GM21423 (cell line): Measurements from ENCODE around the gene PAIP2.
"Not testable (repeated sequence)": the region's sequence is repeated elsewhere in the genome, so short reads cannot be mapped to it uniquely, and the experiment has no call there.

Experiments
- ATAC-seq: cut with Tn5 transposase; IDR thresholded peaks from one replicate; pipeline ENCODE4 v1.9.1; 2021; ENCODE audit warnings: mild to moderate bottlenecking, moderate library complexity; ENCODE audit not compliant: unreplicated experiment

PAIP2 gene

DNA sequence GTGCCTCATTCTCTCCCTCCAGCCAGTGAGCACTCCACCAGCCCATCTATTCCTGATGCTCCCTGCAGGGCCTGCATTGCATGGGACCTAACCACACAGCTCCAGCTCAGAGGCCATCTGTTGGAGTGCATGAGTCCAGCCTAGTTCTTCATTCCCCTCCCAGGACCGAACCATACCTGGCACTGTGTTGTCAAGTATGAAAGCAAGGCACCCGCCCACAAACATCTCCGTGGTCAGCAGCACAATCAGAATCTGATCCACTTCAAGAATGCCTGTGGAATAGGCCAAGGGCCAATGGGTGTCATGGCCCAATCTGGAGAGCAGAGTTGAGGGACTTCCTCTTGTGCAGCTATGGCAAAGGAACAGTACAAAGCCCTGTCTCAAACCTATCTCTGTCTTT lies 35.6 kb downstream of the PAIP2 start:
- ATAC-seq: no peak

GRCh38 chr5:139378101-139378825 lies 36.6 kb downstream of the PAIP2 start:
- ATAC-seq: no peak

GRCh38 chr5:139378941-139379361 lies 37.3 kb downstream of the PAIP2 start:
- ATAC-seq: no peak

GRCh38 chr5:139379626-139380449 lies 38.2 kb downstream of the PAIP2 start:
- no peak for ATAC-seq

DNA sequence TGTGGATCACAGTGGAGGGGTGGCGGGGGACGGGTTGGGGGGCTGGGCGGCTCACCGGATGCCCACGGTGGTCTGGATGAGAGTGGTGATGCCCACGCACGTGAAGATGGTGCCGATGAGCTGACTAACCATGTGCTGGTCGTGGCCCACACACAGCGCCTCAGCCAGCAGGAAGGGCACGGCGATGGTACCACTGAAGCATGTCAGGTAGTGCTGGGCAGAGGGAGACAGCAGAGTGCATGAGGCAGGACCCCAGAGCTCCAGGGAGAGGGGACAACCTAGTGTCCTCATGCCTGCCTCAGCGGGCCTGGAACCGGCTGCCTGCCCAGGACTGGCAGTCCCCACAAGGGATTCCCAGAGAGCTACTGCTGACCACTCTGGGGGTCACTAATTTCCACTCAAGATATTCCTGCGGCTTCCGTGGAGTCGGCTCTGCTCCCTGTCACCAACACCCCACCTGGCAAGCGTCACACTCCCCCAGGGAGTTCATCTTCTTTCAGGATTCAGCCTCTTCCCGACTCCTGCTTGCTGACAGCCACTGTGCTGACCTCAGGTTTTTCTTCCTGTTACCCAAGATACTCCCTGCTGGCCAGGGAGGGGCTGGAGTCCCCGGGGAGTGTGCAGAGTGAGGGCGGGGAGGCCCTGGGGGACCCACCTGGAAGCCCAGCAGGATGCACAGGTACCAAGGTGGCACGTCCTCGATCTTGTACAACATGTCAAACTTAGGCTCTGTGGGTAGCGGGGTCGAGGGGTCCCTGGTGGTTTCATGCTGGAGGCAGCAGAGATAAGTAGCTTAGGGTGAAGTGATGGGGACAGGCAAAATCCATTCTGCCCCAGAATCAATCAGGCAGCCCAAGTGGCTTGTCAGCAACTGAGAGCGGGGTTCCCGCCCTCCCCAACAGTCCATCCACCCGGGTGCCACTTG lies 40.4 kb downstream of the PAIP2 start:
- ATAC-seq: no peak

DNA sequence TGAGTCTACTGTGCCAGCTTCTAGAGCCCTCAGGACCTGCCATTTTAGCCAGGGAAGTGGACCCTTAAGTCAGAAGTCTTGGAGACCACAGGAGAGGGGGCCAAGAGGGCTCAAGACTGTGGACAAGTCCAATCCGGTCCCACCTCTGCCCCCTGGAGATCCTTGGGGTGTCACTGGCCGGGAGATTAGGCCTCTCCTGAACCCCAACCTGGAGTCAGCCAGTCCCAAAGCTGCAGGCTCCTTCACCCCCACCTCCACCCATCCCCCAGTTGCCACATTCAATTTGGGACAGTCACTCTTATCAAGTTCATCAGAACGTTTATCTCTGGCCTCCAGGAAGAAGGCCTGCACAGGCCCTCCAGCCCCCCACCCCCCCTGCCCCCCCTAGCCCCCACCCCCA lies 41.2 kb downstream of the PAIP2 start:
- ATAC-seq: no peak

DNA sequence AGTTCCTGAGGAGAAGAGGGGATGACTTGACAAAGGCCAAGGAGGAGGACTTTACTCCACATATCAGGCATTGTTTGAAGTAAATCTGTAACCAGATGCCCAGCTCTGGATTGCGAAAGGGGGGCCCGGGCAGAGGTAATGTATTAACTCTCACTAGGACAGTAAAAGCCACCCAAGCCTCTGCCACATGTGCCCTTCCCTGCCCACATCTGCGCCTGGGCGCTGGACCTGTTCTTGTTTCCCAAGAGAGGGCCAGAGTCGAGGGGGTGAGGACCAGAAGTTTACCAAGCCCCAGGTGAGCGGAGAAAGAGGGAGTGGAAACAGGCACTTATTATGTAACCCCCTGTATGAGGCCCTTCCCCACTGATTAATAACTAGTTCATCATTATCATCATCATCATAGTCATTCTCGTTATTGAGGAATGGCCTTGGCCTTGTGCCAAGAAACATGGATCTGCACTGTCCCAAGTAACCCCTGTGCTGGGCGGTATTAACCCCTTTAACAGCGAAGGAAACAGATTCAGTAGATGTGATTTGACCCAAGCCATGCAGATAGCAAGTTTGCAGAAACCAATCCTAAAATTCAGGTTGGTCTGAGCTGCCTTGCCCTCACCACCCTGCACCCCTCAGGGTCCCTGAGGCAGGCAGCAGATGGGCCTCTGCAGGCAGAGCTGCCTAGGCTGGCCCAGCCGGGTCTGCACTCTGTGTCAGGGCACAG lies 41.8 kb downstream of the PAIP2 start, which contains the start of gene SLC23A1:
Gene SLC23A1 (minus strand): TSS at position 23 of the 718 bp plus-strand sequence. CDS start 44 bp downstream, outside the sequence.
- no peak for ATAC-seq

DNA sequence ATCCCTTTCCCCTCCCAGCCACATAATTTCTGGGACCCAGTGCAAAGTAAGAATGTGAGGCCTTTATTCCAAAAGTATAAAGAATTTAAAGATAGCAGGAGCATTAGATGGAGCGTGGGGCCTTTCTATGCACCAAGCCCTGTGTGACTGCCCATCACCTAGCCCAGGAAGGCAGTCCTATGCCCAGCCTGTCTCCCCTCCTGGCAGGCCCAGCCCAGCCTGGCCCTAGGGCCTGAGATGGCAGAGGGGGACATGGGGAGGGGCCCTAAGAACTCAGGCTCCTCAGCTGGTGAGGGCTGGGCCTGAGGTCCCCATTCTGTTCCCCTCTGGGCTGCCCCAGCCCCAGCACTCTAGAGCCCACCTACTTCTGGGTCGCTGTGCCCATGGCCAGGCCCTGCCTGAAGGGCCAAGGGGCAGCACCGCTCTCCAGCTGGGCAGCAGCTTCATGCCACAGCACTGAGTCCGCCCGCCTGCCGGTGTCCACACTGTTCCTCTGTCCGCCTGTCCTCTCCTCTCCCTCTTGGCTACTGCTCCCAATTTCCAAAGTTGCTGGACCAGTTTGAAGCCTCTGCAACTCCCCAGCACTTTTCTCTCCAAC lies 42.4 kb downstream of the PAIP2 start:
- no peak for ATAC-seq

DNA sequence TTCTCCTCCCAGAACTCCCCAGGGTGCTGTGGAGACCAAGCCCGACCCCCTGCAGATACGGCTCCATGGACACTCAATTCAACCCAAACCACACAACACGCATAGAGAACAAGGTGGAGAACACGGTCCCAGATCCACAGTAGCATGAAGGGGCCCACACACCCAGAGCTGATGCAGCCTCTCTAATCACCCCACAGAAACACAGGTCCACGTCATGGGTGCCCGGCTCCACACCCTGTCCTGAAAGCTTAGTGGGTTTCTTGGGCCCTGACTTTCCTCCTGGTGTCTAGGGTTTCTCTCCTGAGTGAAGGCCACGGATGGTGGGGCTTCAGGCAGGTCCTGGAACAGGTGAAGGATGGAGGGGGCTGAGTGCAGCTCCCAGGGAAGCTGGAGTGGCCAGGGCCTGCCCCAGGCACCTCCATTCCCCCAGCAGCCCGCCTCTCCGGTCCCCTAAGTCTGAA lies 43.0 kb downstream of the PAIP2 start:
- no peak for ATAC-seq

DNA sequence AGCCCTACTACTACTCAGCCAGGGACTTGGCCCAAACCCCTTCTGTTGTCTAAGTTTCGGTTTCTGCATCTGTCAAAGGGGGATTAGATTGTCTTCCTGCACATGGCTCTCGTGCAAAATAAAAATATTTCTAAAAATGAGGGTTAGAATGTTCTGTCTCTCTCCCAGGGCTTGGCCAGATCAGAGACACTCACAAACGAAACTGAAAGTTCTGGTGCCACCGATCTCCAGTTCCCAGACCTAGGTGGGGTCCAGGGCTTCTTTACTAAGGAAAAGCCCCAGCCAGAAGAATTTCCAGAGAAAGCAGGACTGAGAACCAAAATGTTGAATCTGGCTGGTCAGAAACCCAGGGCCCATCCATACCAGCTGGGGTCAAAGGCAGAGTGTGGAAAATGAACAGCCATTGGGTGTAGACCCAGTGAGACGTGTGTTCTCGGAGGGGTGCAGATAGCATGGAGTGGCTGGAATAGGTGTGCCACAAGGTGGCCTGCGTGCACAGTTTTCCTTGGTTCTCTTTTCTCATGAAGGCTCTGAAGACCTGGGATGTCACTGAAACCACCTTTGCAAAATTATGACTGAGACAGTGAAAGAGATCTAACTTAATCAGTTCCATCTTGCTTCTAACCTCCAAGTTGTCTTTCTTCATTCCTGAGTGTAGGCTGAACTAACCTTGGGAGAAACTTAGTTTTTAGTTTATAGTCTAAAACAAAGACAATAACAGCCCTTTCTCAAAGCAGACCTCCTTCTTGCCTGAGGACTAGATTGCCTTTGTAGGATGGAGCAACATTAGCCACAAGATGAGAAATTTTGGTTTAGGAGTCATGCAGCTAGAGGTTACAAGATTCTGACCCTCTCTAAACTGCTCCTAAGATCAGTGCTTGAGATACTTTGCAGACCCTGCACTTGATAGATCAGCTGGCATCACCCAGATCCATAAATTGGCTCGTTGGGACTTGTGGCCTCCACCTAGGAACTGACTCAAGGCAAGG lies 43.7 kb downstream of the PAIP2 start:
- ATAC-seq: no peak

DNA sequence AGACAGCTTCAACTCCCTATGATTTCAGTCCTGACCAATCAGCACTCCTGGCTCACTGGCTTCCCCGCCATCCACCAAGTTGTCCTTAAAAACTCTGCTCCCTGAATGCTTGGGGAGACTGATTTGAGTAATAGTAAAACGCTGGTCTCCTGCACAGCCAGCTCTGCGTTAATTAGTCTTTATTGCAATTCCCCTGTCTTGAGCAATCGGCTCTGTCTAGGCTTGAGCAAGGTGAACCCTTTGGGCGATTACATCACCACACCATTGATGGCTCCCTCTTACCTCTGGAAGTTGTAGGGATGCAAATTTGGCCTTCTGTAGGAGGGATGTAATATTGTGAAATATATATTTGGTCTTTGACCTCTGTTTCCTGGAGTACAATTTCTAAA lies 44.4 kb downstream of the PAIP2 start:
- no peak for ATAC-seq

GRCh38 chr5:139386956-139387355 lies 45.3 kb downstream of the PAIP2 start:
- not testable (repeated sequence) for ATAC-seq

GRCh38 chr5:139387611-139388197 lies 46.0 kb downstream of the PAIP2 start:
- no peak for ATAC-seq

DNA sequence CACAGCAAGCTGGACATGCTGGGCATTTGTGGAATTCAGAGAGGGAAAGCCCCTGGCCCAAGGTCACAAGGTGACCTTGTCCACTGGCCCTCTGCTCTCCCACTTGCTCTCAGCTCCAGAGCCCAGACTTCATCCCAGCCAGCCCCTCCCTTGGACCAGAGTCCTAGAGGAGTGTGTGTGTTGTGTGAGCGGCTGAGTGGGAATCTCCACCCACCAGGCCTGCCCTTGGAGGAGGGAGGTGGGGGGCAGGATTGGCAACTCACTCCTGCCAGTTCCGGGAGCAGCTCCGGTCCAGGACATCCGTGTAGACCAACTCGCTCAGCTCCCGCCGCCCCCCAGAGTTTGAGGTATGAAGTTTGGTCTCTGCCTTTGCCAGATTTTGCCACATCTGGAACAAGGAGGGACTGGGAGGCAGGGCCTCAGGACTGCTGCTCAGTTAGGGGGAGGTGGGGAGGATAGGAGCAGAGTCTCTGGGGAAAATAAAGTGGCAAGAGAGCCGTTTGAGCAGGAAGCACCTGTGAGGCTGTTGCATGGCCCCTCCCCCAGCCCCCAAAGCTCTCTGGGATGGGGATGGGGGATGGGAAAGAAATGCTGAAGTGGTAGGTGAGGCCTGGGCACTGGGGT lies 46.7 kb downstream of the PAIP2 start:
- no peak for ATAC-seq

- ATAC-seq: peak; percentile 37
Measured at GRCh38 chr5:139389701-139390638, 48.3 kb downstream of the PAIP2 start, which contains the start of gene MZB1. MZB1 (minus strand) TSS chr5:139389913; CDS start chr5:139389856, 57 bp downstream.
